ENCODE results near the gene KISS1.

DNA sequence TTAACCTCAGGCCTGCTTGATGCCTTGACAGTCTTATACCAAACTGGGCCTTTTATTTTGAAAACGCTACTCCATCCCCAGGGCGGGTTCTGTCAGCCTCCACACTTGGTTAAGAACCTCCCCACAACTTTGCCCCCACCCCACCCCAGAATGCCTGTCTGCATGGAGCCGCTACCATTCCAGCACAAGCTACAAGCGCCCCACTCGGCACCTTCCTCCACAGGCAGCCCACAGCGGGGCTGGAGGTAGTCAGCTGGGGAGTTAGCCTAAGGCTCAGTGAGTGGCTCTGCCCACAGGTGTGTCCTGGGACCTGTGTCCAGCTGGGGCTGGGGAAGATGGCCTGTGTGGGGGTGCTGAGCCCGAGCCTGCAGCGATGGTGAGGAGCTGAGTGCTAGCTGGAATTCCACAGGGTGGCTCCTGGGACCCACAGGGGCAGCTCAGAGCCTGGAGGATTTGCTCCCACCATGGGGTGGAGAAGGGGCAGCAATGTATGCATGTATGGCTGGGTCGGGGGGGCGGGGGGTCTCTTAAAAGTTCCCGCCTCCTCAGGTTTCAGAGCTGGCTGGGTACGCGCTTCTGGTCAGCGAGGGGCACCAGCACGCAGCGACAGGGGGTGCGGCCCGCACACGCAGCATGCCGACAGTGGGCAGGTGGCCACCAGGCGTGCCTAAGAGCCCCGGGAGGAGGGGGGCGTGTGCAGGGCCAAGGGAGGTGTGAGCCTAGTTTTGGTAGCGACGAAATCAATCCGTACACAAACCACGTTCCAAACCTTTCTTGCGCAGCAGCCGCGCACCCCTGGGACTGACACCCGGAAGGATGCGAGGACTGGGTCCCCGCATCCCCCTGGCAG, 45.4 kb downstream of the KISS1 start:
- TF ChIP-seq, protein P1, sequence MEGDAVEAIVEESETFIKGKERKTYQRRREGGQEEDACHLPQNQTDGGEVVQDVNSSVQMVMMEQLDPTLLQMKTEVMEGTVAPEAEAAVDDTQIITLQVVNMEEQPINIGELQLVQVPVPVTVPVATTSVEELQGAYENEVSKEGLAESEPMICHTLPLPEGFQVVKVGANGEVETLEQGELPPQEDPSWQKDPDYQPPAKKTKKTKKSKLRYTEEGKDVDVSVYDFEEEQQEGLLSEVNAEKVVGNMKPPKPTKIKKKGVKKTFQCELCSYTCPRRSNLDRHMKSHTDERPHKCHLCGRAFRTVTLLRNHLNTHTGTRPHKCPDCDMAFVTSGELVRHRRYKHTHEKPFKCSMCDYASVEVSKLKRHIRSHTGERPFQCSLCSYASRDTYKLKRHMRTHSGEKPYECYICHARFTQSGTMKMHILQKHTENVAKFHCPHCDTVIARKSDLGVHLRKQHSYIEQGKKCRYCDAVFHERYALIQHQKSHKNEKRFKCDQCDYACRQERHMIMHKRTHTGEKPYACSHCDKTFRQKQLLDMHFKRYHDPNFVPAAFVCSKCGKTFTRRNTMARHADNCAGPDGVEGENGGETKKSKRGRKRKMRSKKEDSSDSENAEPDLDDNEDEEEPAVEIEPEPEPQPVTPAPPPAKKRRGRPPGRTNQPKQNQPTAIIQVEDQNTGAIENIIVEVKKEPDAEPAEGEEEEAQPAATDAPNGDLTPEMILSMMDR (IDR thresholded peaks at IDR 0.05) = no peak
- TF ChIP-seq POLR2AphosphoS5 (IDR thresholded peaks at IDR 0.05; ENCODE audit: insufficient read depth in 1 of 2, low read depth in 1 of 2) (peak in 1 of 2 donors; percentile 39), POLR2A (IDR thresholded peaks at IDR 0.05) (no peak)

Measured in vagina (tissue), 2 donors.